ENCODE measurements around the gene INAFM1.
A peak's percentile ranks its signal among the peaks of the same experiment; 100 is the strongest.

The INAFM1 gene

DNA sequence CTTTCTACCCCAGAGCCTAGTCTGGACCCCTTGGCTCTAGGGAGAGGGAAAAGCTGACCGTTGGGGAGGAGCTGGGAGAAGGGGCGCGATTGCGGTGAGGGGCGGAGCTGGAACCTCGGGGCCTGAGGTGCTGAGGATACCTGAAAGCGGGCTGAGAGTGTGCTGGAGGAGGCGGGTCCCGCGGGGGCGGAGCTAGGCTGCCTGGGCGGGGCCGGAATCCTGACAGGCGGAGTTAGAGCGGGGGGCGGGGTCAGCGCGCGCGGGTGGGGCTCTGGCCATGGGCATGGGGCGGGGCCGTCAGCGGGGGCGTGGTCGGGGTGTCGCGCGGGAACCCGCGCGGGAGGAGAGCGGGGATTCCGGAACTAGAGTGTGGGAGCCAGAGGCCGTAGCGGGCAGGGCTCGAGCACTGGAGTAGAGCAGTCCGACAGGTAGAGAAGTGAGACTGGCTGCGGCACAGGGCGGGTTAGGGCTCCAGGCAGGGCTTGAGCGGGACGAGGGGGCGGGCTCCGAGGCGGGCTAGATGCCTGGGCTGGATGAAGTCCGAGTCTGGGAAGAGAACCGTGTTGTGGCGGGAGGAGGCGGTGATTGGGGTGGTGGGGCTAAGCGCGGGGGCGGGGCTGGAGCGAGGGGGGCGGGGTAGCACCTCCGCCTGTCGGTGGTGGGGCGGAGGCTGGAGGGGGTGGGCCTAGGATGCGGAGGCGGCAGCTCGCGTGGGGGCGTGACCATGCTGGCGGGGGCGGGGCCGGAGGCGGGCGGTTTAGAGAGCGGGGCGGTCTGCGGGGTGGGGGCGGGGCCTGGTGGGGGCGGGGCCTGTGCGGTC, at the start of gene INAFM1:
TSS of gene INAFM1 (plus strand) at position 815 of the 820 bp plus-strand sequence. CDS start 35 bp downstream, outside the sequence.
- DNase-seq: peak; percentile 94

DNA sequence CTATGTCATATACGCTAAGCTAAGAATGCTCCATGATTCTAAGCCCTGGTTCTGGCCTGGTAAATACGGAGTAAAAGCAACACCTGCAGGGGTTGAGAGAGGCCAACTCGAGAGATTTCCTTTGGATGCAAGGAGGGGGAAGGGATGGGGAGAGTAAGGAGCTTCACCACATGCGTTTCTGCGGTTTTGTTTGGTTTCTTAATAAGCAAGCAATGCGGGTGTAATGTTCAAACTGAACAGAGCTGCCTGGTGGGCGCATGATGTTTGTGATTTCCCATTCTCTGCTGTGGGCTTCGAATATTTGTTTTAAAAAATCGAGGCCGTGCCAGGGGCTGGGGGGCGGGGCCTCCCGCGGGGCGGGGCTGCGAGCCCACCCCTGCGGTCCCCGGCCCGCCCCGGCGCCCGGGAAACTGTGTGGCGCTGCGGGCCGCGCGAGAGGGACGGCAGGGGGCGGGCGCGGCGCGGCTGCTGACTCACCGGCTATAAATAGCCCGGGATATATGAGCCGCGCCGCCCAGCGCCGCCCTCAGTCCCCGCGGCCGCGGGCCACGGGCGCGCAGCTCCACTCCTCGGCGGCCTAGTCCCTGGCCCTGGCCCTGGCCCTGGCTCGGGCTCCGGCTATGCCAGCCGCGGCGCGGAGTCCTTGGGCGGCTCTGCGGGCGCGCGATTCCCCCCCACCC, 48.8 kb upstream of the INAFM1 start:
- peak; percentile 56 for DNase-seq

DNA sequence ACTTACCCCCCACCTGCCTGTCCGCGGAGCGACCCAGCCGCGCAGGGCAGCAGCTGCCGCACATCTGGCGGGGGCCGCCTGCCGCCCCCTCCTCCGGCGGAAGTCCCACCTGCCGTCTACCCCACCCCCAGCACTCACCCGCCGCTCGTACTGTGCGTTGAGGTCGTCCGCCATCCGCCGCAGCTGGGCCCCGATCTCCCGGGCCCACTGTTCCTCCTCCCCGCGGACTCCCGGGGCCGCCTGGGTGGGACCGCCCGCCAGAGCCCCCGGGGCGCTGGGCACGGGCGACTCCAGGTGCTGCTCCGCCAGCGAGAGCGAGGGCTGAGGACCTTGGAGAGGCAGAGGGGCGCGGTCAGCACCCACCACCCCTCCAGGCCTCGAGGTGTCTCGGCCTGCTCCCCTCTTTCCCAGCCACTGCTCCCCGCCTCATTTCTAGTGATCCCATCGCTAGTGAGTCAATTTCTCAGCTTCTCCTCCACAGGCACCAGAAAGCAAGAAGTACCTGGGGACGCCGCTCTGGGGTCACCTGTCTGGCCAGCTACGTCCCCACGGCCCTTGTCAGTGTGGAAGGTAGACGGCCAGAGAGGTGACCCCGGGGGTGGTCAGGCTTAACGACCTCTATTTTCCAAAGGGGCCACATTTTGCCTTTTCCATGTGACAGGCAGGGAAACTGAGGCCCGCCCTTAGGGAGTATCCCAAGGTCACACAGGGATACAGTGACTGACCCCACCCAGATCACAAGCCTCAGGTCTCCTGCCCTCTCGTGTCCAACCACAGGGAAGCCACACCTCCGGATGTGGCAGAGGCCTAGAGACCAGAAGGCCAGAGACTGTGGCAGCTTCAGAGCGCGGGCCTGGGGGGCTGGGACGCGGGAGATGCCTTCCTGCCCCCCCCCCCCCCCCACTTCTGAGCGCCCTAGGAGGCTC, 48.0 kb upstream of the INAFM1 start:
- DNase-seq: peak; percentile 25

DNA sequence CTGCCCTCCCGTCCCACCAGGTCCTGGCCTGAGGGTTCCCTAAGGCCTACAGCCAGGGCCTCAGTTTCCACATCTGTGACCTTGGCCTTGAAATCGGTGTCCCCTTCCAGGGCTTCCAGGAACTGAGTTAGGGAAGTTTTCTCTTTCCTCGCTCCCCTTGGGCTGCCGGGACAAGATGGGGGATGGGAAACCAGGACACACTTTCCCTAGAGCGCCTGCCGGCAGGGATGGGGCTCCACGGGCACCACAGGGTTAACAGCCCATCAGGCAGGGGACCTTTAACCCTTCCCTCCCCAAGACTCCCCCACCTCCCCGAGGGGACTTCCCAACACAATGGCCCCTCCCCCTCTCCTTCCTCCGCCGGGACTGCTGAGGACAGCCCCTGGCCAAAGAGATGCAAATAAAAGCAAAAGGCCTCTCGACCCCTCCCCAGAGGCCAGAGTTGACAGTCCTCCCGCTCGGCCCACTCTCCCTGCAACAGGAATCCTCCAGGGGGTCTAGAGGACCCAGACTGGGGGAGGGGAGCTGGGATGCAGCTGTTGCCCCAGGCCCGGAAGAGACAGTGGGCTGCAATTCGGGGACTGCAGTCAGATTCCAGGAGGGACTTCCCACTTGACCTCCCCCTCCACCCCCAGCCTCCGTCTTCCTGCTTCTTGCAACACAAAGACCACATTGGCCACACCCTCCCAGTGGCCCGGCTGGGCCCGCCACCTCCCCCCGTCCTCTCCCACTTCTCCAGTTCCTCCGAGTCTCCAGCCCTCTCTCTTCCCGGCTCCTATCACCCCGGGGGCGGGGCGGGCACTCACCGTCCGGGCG, 47.1 kb upstream of the INAFM1 start:
- peak; percentile 51 for DNase-seq

DNA sequence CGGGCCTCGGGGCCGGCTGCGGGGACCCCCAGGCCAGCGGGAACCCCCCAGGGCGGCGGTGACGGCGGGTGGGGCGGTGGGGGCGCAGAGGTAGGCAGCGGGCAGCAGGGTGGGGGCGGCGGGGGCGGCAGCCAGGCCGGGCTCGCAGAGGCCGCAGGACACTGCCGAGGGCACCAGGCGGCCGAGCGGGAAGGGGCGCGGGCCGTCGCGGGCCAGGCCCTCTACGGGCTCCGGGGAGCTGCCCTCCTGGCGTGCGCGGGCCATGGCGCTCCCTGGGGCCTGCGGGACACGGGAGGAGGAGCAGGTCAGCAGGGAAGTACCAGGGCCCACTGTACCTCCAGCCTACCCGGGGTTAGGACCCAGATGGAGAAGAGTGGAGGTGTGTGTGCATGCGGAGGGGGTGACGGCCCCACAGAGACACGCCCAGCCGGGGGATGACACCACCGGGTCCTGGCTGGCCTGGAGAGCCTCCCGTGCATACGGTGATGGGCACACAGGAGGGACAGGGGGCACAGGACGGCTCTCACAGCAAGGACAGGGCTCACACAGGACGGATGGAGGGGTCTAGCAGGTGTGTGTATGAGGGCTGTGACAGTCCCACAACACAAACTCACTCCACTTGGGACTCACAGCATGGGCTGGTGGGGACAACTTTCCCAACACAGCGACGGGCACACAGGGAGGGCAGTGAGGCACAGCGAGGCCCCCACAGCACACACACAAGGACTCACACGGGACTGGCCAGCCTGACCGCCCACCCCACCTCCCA, 46.3 kb upstream of the INAFM1 start:
- DNase-seq: no peak

GRCh38 chr19:47228937-47229675, 45.6 kb upstream of the INAFM1 start:
- DNase-seq: no peak

- DNase-seq: no peak
Observed at GRCh38 chr19:47229676-47230053, 45.0 kb upstream of the INAFM1 start.

DNA sequence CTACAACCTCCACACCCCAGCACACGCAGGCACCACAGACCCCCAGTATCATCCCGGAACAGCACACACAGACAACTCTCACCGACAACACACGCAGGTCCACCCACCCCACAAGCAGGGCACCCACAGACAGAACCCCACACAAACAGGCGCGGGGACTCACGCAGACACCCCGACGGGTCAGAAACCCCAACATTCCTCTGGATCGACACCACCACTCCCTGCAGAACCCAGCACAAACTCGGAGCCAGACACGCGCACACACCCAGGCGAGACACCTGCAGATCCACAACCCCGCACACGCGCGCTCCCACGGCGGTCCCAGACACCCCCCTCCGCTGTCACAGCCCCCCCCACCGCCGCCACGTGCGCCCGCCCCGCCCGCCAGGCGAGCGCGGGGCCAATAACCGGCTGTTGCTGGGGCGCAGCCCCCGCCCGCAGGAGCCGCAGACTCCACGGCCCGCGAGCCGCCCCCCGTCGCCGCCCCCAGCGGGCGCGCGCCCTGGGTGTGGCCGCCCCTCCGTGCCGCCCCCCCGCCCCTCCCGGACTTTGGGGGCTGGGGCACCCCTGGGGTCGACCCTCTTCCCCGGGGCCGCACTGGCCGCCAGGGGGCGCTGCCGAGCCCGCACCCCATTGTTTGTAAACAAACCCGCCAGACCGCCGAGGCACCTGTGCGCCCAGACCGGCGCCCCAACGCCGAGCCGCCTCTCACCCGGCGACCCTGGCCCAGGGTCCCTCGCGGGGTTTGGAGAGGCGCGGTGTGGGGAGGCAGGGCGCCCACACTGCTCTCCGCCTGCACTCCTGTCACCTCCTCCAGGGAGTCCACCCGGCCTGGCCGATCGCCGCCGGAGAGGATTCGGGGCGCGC, 44.4 kb upstream of the INAFM1 start:
- DNase-seq: no peak

DNA sequence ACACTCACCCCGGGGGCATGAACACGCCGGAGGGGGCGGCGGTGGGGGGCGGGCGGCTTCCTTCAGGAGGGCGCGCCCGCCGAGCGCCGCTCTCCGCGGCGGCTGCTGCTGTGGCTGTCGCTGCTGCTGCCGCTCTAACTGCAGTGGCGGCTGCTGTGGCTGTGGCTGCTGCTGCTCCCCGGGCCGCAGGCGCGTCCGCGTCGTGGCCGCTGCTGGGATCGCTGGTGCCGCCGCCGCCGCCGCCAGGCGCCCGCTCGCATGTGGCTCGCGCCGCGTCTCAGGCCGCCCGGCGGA, 43.8 kb upstream of the INAFM1 start, which contains the start of gene BBC3:
TSS of gene BBC3 (minus strand) at position 279 of the 294 bp plus-strand sequence. CDS start 2,768 bp downstream, outside the sequence.
- DNase-seq: no peak

- no peak for DNase-seq
Observed at GRCh38 chr19:47231215-47232054, 43.2 kb upstream of the INAFM1 start.

DNA sequence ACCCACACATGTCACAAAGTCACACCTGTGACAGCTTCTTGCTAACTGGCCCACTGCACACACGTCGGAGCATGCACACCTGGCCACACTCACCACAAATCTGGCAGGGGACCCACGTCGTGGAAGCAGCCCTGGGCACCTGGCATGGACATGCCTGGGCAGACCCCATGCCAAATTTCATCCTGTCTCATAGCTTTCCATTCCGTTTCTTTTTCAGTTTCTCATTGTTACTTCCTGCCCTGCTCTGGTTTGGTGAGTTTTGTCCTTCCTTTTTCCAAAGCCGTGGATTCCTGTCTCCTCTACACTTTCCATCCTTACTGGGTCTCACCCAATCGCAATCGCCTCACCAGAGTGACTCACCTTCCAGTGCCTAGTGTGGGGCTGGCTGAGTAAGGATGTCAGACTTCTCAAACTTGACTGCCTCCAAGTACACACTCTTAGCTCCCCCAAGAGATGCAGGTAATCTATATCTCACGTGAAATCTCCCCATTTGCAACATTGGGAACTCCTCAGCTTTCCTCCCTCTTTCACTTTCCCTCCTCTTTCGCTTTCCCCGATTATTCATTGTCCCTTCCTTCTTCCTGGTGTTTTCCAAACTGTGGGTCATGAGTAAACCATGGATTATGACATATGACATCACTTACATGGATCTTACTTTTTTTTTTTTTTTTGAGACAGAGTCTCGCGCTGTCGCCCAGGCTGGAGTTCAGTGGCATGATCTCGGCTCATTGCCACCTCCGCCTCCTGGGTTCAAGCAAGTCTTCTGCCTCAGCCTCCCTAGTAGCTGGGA, 42.1 kb upstream of the INAFM1 start:
- DNase-seq: no peak

GRCh38 chr19:47236072-47236675, 38.5 kb upstream of the INAFM1 start:
- DNase-seq: no peak

GRCh38 chr19:47239152-47239551, 35.5 kb upstream of the INAFM1 start:
- no peak for DNase-seq

- no peak for DNase-seq
Observed at GRCh38 chr19:47239610-47240296, 34.9 kb upstream of the INAFM1 start.

- no peak for DNase-seq
Observed at GRCh38 chr19:47240556-47240955, 34.1 kb upstream of the INAFM1 start.

DNA sequence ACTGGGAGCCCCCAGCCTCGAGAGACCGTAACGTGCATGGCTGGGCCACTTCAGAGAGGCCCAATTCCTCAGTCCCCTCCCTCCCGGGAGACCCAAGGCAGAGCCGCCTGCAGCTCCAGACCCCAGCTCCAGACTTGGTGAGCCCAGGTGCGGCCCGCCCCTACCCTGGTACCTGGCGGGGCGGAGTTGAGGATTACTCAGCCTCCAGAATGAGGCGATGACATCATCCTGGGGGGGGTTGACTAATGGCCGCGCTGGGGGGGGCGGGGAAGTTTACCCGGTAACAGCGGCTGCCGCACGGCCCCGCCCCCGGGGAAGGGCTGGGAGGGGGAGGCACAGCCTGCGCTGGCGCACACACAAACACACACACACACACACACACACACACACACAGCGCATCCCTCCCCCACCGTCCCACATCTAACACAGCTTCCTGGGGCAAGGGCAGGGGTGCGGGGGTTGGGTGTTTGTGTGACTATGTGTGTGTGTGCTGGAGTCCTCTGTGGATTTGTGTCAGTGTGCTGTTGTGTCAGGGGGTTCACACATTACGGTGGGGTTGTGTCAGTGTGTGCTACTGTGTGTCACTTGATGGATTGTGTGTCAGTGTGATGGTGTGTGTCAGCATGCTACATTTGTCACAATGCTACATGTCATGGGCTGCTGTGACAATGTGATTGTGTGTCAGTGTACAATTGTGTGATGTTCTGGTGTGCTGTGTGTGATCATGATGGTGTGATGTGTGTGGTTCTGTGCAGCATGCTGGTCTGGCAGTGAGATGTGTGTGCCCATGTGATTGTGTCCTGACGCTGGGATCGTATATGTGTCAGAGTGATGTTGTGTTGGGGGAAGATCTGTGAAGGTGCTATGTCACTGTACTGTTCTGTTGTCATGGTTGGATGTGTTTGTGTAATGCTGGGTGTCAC, 33.4 kb upstream of the INAFM1 start:
- peak; percentile 52 for DNase-seq
